Suppressor macrophage treated with lipopolysaccharide for 1 hour (primary cell): Measurements from ENCODE around the gene GRPEL1.

Experiments used
- DNase-seq, 3 donors: peaks; one replicate each; pipeline ENCODE4 v3.0.0-alpha.2; 2020 to 2022

GRPEL1 gene

DNA sequence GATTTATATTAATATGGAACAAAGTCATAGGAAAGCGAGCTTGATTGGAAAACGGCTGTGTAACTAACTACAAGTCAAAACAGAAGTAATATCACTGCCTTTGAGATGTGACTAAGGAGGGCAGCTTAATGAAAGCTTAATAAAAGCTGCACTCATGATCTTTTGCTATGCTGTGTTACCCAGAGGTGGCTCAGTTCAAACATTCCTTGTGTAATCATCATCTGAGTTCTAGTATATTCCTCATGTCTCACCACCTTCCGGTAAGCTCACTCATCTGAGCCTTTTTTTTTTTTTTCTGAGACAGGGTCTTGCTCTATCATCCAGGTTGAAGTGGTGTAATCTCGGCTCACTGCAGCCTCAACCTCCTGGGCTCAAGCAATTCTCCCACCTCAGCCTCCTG is 5.0 kb downstream of the GRPEL1 start:
- DNase-seq, result no peak

DNA sequence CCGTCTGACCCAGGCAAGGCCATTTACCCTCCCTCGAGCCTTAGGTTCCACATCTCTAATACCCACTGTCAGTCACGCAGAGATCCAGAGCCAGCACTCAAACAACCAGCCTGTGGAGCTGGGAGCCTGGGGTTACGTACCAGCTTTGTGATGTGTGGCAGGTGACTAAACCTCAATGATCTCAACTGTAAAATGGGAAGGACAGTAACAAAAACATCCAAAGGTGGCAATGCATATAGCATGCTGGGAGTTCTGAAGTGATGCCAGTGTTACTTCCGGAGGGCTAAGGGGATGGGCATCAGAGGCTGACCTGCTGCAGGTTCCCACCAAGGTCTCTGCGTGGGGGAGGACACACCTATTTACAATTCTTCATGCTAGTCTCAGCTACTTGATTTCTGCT is 6.0 kb downstream of the GRPEL1 start:
- no peak for DNase-seq

DNA sequence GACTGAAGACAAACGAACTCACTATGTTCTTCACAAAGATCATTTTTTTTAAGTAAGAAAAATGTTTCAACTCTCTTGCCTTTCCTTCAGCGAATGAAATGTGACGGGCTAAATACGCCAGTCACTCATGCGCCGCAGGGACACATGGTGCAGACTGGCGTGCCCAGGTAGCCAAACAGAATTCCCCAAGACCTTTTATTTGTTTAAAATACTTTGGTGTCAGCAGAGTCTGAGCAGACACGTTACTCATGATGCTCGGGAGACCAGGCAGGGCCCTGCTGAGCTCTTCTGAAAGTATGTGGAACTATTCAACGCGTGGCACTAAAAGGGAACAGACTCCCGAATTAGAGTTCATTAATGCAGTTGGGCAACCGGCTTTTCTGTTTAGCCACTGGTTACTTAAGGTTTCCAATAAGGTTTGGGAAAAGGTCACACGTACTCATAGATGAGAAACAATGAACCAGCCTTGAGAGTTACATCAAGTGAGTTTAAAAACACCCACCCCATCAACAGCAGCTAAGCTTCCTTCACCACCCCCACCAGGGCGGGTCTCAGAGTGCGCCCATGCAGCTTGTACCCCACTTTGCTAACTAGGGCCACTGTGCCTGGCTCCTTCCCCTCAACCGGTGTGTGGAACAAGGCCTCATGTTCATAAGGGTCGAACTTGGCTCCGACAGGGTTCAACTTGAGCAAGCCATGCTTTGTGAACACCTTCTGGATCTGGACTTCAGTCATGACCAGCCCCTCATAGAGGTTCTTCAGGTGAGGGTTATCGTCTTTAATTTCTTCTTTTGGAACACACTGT is 7.3 kb downstream of the GRPEL1 start:
- peak; percentile 38 to 50 (median 47) for DNase-seq

DNA sequence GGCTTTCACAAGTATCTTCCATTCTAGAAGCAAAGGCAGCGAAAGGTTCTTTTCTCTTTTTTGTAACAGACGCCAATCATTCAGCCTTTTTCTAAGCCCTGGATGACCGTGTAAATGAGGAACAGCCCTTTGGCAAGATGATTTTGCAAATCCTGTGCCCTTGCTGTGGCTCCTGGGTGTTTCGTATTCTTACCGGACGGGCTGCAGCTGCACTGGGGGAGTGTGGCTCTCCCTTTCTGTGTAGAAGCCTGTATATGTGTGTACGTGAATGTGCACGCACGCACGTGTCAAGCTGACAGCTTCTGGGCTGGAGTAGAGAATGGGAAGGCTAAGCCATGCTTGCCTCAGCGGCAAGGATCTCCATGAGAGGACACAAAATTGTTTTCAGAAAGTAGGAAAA is 8.2 kb downstream of the GRPEL1 start:
- peak in 2 of 3 donors; percentile 37 to 50 for DNase-seq

DNA sequence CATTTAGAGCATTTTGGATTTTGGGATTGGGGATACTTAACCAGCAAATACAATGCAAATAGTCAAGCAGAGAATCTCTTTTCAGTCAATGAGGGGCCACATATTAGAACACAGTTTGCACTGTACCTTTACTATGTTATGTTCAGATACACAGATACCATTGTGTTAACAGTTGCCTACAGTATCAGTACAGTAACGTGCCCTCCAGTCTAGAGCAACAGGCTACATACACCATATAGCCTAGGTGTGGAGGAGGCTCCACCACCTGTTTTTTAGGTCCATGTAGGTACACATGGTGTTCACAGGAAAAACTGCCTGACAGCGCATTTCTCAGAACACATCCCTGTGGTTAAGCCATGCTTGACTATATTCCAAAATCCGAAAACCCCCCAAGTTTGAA is 9.1 kb downstream of the GRPEL1 start:
- no peak for DNase-seq

DNA sequence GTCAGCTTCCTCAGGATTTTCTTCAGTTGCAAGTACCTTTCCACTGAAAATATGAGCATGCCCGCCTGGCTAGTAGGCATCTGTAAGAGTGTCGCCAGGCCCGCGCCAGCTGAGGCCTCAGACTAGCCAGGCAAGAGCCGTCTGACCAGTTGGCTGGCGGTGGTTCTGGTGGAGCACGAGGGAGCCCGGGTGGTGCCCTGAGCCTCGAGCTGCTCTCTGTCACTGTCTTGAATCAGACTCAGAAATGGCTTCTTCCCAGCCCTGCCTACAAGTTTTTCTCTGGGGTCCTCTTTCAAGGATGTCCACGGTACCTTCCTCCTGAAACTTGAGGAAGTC is 11.9 kb downstream of the GRPEL1 start:
- no peak for DNase-seq

DNA sequence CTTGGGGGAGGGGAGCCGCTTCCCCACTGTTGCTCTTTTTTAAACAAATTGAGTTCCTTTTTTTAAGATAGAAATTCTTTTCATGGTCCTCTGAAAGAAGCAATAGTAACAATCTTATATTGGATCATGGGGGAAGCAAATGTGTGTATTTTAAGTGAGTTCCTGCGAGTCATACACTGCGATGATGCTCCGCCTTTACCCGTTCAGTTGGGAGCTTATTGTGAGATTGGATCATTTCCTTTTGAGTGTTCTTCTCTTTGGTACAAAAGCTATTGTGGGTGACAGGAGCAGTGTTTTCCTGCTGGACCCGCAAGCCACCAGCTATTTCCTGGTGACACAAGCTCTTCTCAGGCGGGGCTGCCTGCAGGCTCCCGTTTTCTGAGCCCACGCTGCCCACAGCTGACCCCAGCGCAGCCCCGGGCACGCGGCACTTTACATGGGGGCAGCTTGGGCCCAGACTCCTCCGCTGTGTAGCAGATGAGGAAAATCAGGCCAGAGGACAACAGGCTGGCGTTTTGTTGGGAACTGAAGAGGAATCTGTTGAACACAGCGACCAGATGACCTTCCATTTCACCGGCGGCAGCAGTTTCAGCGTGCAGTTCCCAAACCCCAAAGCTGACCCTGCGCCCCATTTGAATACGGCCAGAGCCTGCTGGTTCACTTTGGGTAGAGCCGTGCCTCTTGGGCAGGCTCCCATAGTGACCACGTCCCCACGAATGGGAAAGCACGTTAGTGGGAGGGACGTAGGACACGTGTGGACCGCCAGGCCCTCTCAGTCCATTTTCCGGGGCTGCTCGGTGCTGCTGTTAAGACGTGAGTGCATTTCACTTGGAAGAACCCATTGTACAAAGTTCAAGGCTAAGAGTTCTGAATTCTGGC is 12.5 kb downstream of the GRPEL1 start:
- no peak for DNase-seq

DNA sequence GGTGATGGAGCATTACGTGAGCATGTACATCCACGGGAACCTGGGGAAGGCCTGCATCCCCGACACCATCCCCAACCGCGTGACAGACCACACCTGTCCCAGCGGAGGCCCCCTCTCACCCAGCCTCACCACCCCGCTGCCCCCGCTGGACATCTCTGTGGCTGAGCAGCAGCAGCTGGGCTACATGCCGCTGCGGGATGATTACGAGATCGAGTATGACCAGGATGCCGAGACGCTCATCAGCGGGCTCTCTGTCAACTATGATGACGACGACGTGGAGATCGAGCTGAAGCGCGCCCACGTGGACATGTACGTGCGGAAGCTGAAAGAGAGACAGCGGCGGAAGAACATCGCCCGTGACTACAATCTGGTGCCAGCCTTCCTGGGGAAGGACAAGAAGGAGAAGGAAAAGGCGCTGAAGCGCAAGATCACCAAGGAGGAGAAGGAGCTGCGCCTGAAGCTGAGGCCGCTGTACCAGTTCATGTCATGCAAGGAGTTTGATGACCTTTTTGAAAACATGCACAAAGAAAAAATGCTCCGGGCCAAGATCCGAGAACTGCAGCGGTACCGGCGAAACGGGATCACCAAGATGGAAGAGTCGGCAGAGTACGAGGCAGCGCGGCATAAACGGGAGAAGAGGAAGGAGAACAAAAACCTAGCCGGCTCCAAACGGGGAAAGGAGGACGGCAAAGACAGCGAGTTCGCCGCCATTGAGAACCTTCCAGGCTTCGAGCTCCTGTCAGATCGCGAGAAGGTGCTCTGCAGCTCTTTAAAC is 13.6 kb downstream of the GRPEL1 start:
- no peak for DNase-seq

DNA sequence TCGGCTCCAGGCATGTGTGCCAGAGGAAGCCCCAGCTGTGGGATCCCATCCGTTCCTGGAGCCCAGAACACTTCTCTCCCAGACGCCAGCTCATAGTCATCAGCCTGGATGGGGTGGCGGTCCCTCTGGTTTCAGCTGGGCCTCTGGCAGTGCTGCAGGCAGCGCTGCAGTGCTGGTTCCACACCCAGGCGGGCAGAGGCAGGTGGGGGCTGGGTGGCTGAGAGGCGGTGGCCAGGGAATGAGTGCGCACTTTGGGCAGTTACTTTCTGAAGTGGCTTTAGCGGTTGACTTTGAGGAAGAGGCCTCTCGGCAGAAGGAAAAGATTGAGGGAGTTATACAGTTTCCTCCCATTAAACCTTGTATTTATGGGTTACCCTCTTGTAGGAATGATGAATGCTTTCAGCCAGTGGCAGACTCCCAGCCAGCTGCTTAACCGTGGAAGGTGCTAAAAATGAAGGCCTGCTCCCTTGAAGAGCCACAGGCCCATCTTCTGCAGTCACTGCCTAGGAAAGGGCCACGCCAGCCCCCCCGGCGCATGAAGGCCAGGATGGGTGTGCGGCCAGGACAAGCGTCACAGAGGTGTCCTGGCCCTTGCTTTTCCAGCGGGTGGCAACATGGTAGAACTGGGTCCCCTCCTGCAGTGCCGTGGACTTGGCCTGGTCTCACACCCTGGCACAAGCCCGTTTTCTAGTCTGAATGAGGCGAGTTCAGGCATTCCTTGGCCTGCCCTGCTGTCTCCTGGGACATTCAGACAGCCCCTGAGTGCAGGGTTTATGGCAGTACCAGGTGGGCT is 14.7 kb downstream of the GRPEL1 start:
- peak; percentile 42 to 54 (median 47) for DNase-seq

DNA sequence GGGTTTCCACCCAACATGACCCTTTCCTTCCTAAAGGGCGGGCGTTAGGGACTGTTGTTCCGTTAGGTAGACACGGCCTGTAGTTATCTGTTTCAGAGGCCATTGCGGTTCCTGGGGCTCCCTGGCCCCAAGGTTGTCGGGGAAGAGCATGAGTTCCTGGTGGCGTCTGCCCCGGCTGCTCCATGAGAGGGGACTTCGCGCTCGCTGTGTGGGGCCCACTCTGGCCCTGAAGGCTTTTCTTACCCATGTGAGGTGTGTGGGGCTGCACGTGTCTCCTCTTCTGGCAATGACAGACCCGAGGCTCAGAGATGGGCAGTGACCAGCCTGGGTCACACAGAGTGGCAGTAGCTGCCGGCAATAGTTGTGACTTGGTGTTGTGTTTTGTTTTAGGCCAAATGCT is 15.6 kb downstream of the GRPEL1 start:
- DNase-seq, result no peak

DNA sequence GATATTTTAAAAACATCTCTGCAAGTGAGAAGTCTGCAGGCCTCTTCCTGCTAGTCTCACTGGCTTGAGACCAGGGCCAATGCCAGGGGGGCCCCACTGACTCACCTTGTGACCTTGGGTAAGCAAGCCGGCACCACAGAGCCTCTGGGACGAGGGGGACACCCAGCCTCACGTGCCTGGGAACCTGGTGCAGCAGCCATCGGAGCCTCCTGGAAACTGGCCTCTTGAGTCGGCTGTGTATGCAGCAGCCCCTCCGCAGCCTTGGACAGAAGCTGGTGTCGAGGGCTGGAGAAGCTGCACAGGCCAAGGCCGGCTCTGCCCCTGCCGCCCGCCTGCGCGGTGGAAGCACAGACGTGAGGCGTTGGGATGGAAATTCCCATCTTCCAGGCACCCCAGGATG is 16.0 kb downstream of the GRPEL1 start:
- DNase-seq, result no peak

DNA sequence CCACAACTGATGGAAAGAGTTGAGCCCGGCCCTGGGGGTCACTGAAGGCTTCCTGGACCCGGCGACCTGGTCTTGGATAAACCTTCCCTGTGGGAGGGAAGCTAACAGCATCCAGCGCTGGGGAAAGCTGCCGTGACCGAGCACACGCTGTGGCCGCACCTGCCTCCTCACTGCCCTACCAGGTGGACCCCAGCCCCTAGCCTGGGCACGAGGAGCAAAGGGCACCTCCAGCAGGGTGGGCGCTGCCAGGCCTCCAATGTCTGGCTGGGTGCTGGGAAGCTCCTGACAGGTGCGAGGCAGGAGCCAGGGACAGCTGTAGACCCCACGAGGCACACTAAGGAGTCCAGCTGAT is 16.7 kb downstream of the GRPEL1 start:
- no peak for DNase-seq

DNA sequence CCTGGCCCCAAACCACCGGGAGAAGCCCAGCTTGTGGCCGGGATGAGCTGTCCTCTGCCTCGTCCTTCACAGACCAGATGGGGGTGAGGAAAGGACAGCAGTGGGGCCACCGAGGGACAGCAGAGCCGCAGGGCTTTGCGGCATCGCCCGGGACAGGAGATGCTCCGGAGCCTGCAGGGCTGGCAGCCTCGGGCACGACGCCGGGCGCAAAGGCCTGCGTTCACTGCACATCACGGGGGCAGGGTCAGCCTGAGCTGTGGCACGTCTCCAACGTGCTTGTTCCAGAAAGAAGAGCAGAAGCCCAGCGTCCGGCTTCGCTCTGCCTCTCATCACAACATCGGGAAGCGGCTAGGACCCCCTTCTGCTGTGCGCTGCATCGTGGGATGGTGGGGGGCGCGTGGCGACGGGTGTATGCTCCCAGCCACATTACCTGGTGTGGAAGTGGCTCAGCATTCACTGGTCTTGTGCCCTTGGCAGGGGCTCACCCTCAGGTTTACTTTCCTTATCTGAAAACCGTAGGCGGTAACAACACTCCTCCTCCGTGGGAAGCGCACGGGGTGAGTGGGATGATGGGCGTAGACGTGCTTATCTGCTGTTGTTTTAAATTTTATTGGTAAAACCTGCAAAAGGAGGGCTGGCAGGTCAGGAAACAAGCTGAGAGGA is 17.3 kb downstream of the GRPEL1 start:
- no peak for DNase-seq

DNA sequence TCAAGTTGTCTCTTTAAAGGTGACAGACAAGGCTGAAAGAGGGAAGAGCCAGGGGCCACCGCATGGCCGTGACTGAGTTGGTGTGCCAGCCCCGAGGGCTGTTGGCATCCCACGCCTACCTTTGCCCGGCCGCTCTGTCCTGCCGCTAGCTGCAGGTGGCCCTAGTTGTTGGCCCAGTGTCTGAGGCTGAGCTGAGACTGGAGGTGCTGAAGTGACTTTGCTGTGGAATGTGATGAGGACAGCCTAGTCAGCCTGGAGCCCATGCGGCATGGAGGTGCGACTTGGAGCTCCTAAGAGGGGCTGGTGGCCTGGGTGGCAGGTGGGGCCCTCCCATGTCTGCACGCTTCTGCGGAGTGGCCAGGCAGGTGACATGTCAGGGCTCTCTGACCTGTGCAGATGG is 18.1 kb downstream of the GRPEL1 start:
- no peak for DNase-seq

DNA sequence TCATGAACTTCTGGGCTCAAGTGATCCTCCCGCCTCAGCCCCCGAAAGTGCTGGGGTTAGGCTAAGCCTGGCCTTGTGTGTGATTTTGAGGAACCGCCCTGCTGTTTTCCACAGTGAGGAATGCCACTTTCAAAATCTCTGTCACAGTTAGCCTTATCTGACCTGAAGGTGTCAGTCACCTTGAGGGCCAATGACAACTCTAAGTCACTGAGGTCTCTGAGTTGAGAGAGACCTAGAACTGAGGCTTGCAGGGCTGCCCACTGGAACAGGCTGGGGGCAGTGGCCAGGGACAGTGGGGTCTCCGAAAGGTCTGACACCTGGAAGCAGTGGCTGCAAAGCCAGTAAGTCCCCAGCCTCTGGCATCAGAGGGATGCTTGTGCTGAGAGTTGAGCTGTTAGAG is 18.6 kb downstream of the GRPEL1 start:
- DNase-seq, result no peak

DNA sequence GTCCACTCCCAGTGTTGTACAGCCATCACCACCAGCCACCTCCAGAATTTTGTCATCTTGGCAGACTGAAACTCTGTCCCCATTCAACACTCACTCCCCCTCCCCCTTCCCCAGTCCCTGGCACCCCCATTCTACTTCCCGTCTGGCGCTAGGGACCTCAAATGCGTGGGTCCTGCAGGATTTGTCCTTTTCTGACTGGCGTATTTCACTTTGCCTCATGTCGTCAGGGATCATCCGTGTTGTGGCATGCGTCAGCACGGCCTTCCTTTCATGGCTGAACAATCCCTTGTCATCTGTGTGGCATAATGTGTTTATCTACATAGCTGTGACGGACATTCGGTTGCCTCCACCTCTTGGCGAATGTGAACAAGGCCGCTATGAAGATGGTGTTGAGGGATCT is 19.2 kb downstream of the GRPEL1 start:
- no peak for DNase-seq

DNA sequence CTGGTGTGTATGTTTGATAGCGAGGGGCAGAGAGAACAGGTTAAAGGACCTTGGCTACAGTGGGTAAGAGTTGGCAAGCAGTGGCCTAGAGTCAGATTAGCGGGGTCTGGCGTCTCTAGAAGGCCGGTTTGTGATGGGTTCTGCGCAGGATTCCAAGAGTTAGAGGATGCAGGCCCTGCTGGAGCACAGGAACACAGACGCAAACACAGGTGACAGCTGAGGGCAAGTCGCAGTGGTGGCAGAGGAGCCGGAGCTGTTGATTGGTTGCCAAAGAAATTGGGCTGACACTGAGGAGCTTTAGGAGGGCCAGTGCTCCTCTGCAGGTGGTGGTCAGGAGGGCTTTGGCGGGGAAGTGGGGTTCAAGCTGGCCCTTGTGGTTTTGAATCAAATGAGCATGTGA is 20.9 kb downstream of the GRPEL1 start:
- no peak for DNase-seq

DNA sequence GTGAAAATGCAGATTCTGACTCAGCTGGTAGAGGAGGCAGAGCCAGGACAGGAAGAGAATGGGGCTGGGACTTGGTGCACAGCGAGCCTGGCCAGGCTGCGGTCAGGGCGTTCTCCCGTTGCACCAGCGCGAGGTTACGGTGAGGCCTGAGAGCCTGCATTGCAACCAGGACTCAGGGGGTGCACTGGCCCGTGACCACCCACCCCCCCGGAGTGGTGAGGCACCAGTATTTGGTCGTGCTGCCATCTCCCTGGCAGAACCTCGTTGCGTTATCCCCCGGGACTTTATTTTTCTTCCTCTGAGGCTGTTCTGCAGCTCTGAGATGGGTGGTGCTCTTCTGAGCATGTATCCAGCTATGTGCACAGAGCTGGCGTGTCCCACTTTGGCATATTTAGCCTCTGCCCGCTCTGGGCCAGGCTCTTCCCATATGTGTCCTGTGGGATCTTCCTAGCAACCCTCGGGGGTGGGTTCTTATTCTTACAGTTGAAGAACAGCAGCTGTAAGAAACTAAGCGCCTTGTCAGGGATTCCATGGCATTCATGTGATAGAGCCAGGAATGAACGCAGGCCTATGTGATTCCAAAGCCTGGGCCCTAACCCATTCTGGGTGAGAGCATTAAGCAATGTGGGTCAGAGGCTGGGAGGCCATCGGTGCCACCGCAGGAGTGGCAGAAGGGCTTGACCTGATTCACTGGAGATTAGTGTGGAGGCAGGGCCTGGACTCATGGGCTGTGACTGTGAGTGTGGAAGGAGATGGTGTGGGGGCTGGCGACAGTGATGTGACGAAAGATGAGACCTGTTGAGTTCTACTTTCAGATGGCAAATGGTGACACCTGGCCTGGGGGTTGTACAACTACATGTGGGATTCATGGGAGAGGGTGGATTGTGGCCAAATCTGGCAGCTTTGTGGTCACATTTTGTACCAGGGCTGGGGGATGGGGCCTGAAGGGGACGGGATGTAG is 21.6 kb downstream of the GRPEL1 start:
- DNase-seq, result no peak

DNA sequence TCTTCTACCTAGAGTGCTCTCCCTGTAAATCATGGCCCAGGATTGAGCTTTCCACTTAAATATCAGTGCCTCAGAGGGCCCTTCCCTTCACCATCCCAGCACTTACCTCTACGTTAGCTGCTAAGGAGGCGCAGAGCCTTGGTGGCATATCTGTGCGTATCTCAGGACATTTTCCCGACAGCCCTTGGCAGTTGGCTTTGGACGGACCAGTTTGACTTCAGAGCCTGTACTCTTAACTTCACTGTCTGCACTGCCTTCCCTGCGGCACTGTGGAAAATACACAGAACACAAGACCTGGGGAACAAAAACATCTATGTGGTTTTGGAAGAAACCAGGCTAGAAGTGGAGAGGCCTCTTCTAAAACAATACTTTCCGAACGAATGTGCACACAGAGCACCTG is 22.3 kb downstream of the GRPEL1 start:
- no peak for DNase-seq

DNA sequence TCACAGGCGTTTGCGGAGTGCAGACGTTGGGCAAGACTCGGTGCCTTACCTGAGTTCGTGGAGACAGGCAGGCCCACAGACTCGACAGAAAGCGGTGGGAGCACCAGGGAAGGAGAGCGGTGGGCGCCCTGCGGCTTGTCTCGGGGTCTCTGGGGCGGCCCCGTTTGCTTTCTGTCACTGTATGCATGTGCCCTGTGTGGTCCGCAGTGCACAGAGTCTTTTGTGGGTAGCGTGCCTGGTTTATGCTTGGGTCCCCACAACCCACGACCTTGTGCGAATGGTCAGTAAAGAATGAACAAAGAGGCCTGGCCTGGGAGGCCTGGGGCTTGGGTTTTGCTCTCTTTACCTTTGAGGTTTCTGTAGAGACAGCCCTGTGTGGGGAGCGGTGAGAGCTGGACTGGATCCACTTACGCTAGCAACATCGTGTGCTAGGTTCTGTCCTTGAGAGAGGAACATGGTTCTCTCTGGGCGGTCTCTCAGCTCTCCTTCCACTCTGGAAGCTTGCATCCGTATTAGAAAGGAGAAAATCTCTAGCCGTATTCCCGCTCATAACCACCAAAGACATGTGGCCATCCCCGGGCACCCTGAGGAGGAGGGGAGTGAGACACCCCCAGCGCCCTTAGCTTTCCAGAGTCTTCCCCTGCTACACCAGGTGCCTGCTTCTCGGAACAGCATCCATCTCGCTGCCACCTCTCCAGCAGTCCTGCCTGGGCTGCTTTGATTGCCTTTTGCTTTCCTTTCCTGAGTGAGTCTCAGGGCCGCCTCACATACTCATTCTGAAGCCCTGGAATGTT is 23.5 kb downstream of the GRPEL1 start:
- DNase-seq, result no peak
